Astrocyte (in vitro differentiated cells and primary cell): ENCODE results near the gene CDC34. TPM values are rescaled to one million over a fixed set of nuclear protein-coding genes. Genes with fewer than 3 reads are reported as not detected.
A peak's percentile ranks its signal among the peaks of the same experiment; 100 is the strongest.

Experiments used
- DNase-seq: peaks from one replicate; pipeline ENCODE4 v3.0.0-alpha.2; 2010; ENCODE audit warnings: low read depth
- FAIRE-seq: peaks from 2 replicates; lab custom pipeline; 2011; peaks lifted over from hg19 to GRCh38; lab: Jason Lieb, UNC
- H2AFZ ChIP-seq: 2 replicates; pipeline ENCODE4 v1.6.0; 2012; ENCODE audit warnings: low read depth, low read length, inconsistent platforms
- H3K27ac ChIP-seq: 2 replicates; pipeline ENCODE4 v1.5.1; 2011; ENCODE audit warnings: low read depth, low read length, inconsistent platforms
- H3K27me3 ChIP-seq: 2 replicates; pipeline ENCODE4 v1.6.0; 2011; ENCODE audit warnings: low read length, inconsistent platforms; ENCODE audit not compliant: insufficient read depth
- H3K36me3 ChIP-seq: 2 replicates; pipeline ENCODE4 v1.5.1; 2011; ENCODE audit warnings: low read length, inconsistent platforms; ENCODE audit not compliant: insufficient read depth
- H3K4me1 ChIP-seq: 2 replicates; pipeline ENCODE4 v1.5.1; 2011; ENCODE audit warnings: low read length, inconsistent platforms; ENCODE audit not compliant: insufficient read depth
- H3K4me2 ChIP-seq: 2 replicates; pipeline ENCODE4 v1.6.0; 2012; ENCODE audit warnings: low read length, inconsistent platforms
- H3K4me3 ChIP-seq: 2 replicates; pipeline ENCODE4 v1.5.1; 2011; ENCODE audit warnings: low read depth, mild to moderate bottlenecking, low read length, inconsistent platforms; ENCODE audit not compliant: insufficient read depth
- H3K79me2 ChIP-seq: 2 replicates; pipeline ENCODE4 v1.6.0; 2012; ENCODE audit warnings: mild to moderate bottlenecking, low read length, inconsistent platforms; ENCODE audit not compliant: insufficient read depth
- H3K9ac ChIP-seq: 2 replicates; pipeline ENCODE4 v1.6.0; 2012; ENCODE audit warnings: mild to moderate bottlenecking, low read length, inconsistent platforms
- H3K9me3 ChIP-seq: 2 replicates; pipeline ENCODE4 v1.5.1; 2012; ENCODE audit warnings: low read depth, mild to moderate bottlenecking, low read length, inconsistent platforms; ENCODE audit not compliant: insufficient read depth
- H4K20me1 ChIP-seq: 2 replicates; pipeline ENCODE4 v1.6.0; 2012; ENCODE audit warnings: low read length, inconsistent platforms; ENCODE audit not compliant: insufficient read depth
- H3K27ac Mint-ChIP-seq: one replicate; pipeline ENCODE4 v1.8.0; 2021; ENCODE audit warnings: mild to moderate bottlenecking, mixed read lengths; ENCODE audit not compliant: unreplicated experiment
- H3K27me3 Mint-ChIP-seq: one replicate; pipeline ENCODE4 v1.8.0; 2021; ENCODE audit warnings: low read depth, mixed read lengths; ENCODE audit not compliant: unreplicated experiment
- H3K36me3 Mint-ChIP-seq: one replicate; pipeline ENCODE4 v1.8.0; 2021; ENCODE audit warnings: low read depth, mixed read lengths; ENCODE audit not compliant: unreplicated experiment
- H3K4me1 Mint-ChIP-seq: one replicate; pipeline ENCODE4 v1.8.0; 2021; ENCODE audit warnings: low read depth, mixed read lengths; ENCODE audit not compliant: unreplicated experiment
- H3K4me3 Mint-ChIP-seq: one replicate; pipeline ENCODE4 v1.8.0; 2021; ENCODE audit warnings: mild to moderate bottlenecking, moderate library complexity, mixed read lengths; ENCODE audit not compliant: unreplicated experiment
- H3K9me3 Mint-ChIP-seq: one replicate; pipeline ENCODE4 v1.8.0; 2021; ENCODE audit warnings: mild to moderate bottlenecking, mixed read lengths; ENCODE audit not compliant: unreplicated experiment
- EZH2 ChIP-seq: IDR thresholded peaks from 2 replicates; pipeline ENCODE4 v1.6.1; 2012; ENCODE audit warnings: mild to moderate bottlenecking, low read length, inconsistent platforms; ENCODE audit not compliant: insufficient read depth
- total RNA-seq: library from RNA; stranded (reverse); gene quantifications from 2 replicates; pipeline ENCODE4 v1.2.1, GENCODE V29; 2021
- TF ChIP-seq, protein P1 (sequence below): IDR thresholded peaks from 2 replicates; pipeline ENCODE4 v1.5.1; 2011; ENCODE audit warnings: low read depth, mild to moderate bottlenecking, inconsistent platforms, low read length, moderate library complexity; ENCODE audit not compliant: insufficient read depth

CDC34 gene
- total RNA-seq, 1 donor from 2014 or later: 190 TPM

DNA sequence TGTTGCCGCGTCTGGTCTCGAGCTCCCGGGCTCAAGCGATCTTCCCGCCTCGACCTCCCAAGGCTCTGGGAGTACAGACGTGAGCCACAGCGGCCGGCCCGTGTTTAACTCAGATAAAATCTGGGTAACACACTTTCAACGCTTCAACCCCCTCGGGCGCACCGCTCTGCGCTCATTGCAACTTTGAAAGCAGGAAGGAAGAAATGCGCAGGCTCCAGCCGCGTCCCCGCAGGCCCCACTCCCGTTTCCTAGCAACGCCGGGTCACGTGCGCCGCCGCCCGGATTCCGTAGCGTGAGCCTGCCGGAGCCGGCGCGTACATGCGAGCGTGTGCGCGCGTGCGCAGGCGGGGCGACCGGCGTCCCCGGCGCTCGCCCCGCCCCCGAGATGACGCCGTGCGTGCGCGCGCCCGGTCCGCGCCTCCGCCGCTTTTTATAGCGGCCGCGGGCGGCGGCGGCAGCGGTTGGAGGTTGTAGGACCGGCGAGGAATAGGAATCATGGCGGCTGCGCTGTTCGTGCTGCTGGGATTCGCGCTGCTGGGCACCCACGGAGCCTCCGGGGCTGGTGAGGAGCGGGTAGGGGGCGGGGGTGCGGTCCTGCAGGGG lies 40.7 kb downstream of the CDC34 start, which contains the start of gene BSG:
BSG (plus strand) TSS at position 457 of the 603 bp plus-strand sequence; CDS start at position 496, 39 bp downstream.
- FAIRE-seq: no peak
- no peak for TF ChIP-seq EZH2
- TF ChIP-seq, protein P1, sequence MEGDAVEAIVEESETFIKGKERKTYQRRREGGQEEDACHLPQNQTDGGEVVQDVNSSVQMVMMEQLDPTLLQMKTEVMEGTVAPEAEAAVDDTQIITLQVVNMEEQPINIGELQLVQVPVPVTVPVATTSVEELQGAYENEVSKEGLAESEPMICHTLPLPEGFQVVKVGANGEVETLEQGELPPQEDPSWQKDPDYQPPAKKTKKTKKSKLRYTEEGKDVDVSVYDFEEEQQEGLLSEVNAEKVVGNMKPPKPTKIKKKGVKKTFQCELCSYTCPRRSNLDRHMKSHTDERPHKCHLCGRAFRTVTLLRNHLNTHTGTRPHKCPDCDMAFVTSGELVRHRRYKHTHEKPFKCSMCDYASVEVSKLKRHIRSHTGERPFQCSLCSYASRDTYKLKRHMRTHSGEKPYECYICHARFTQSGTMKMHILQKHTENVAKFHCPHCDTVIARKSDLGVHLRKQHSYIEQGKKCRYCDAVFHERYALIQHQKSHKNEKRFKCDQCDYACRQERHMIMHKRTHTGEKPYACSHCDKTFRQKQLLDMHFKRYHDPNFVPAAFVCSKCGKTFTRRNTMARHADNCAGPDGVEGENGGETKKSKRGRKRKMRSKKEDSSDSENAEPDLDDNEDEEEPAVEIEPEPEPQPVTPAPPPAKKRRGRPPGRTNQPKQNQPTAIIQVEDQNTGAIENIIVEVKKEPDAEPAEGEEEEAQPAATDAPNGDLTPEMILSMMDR: no peak
- peaks cover 20% of the 10 kb centered on the region for H3K4me1 Mint-ChIP-seq

DNA sequence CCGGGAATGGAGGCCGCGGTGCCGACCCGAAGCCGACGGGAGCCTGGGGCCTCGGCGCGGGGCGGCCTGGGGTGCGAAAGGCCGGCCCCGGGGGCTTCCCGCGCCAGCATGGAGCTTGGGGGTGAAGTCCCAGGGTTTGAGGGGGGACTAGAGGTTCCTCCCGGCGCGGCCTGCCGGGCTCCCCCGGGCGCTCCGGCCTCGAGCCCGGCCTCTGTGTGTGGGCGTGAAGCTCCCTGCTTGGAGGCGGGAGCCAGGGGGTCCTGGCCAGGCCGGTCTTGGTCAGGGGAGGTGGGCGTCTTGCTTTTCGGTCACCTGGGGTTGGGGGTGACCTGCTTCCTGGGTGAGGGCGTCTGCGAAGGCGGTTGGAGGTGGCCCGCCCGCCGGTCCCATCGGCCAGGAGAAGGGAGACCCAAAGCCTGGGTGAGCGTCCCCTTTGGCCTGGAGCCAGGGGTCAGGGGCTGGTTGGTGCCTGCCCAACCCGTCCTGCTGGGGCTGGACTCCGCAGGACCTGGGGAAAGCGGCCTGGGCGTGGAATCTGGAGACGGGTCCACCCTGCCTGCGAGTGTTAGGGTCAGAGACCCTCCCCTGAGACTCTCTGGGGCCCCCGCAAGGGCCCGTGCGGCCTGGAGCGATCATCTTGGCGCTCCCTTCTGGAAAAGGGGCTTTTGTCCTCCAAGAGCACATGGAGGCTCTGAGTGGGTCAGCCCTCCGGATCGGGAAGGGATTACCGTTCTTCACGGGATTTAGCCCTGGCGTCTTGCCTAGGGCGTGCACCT lies 41.4 kb downstream of the CDC34 start:
- peak overlapping the region; percentile 97 for H3K9ac ChIP-seq
- H3K4me3 ChIP-seq: peak overlapping the region; percentile 89
- no peaks in the 10 kb centered on the region for H3K27me3 ChIP-seq
- H4K20me1 ChIP-seq: peaks cover 49% of the 10 kb centered on the region
- peak overlapping the region; percentile 83 for H3K27ac ChIP-seq
- no peak overlapping the region for H2AFZ ChIP-seq
- FAIRE-seq: no peak
- no peaks in the 10 kb centered on the region for H3K9me3 ChIP-seq
- peaks cover 43% of the 10 kb centered on the region for H3K4me1 ChIP-seq
- peaks cover 55% of the 10 kb centered on the region for H3K79me2 ChIP-seq
- Mint-ChIP-seq H3K4me3 (peak overlapping the region; percentile 91), H3K27ac (peak overlapping the region; percentile 85), H3K9me3 (peaks cover 3% of the 10 kb centered on the region), H3K4me1 (peaks cover 20% of the 10 kb centered on the region), H3K36me3 (no peaks in the 10 kb centered on the region), H3K27me3 (no peaks in the 10 kb centered on the region)
- TF ChIP-seq, protein P1: no peak
- TF ChIP-seq EZH2: no peak
- no peaks in the 10 kb centered on the region for H3K36me3 ChIP-seq
- DNase-seq: no peak
- peak overlapping the region; percentile 92 for H3K4me2 ChIP-seq

More for the DNA sequence above, 40.7 kb downstream of the CDC34 start, which contains the start of gene BSG:
- peaks cover 3% of the 10 kb centered on the region for H3K9me3 Mint-ChIP-seq
- Histone ChIP-seq H3K36me3 (no peaks in the 10 kb centered on the region), H4K20me1 (peaks cover 42% of the 10 kb centered on the region), H3K4me2 (peak within 1 kb of the TSS; percentile 92), H2AFZ (peak within 1 kb of the TSS; percentile 95), H3K9ac (peak within 1 kb of the TSS; percentile 97), H3K4me1 (peaks cover 43% of the 10 kb centered on the region), H3K4me3 (peak within 1 kb of the TSS; percentile 89), H3K79me2 (peaks cover 48% of the 10 kb centered on the region), H3K27ac (peak within 1 kb of the TSS; percentile 83), H3K9me3 (no peaks in the 10 kb centered on the region), H3K27me3 (no peaks in the 10 kb centered on the region)
- peak within 1 kb of the TSS; percentile 93 for H3K4me3 Mint-ChIP-seq
- peak; percentile 88 for DNase-seq
- peak within 1 kb of the TSS; percentile 95 for H3K27ac Mint-ChIP-seq
- no peaks in the 10 kb centered on the region for H3K36me3 Mint-ChIP-seq
- no peaks in the 10 kb centered on the region for H3K27me3 Mint-ChIP-seq

DNA sequence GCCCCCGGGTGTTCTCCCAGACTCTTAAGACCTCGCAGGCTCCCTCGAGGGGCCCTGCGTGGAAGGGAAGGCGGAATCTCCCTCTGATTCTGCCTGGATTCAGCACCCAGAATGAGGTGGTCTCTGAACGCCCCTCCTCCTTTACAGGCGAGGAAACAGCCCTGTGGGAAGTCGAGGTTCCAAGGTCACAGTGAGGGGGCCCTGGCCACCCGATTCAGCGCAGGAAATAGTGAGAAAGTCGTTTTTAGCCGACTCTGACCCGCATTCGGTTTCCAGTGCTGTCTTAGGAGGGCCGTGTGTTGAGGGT lies 41.9 kb downstream of the CDC34 start:
- Histone ChIP-seq H3K4me2 (peak overlapping the region; percentile 92), H3K79me2 (peaks cover 60% of the 10 kb centered on the region), H3K27me3 (no peaks in the 10 kb centered on the region), H2AFZ (no peak overlapping the region), H3K9me3 (no peaks in the 10 kb centered on the region), H3K9ac (peak overlapping the region; percentile 97), H3K36me3 (no peaks in the 10 kb centered on the region), H3K4me1 (peaks cover 43% of the 10 kb centered on the region), H3K4me3 (peak overlapping the region; percentile 89), H4K20me1 (peaks cover 54% of the 10 kb centered on the region), H3K27ac (peak overlapping the region; percentile 83)
- Mint-ChIP-seq H3K36me3 (no peaks in the 10 kb centered on the region), H3K27ac (peak overlapping the region; percentile 85), H3K9me3 (peaks cover 3% of the 10 kb centered on the region), H3K27me3 (no peaks in the 10 kb centered on the region), H3K4me3 (peak overlapping the region; percentile 91), H3K4me1 (peaks cover 21% of the 10 kb centered on the region)
- no peak for DNase-seq
- no peak for FAIRE-seq
- TF ChIP-seq EZH2: no peak
- TF ChIP-seq, protein P1: no peak
